NCI-H748 (cell line): ENCODE data around the gene MFAP2.

Source experiments
- DNase-seq: peaks from one replicate; lab custom pipeline; 2025; ENCODE audit not compliant: unreplicated experiment; lab: John Stamatoyannopoulos, UW

MFAP2 gene

GRCh38 chr1:17008208-17008855 lies 27.9 kb upstream of the MFAP2 start:
- DNase-seq = no peak

- no peak for DNase-seq
These were observed 26.7 kb upstream of the MFAP2 start for GRCh38 chr1:17007121-17007520.

- no peak for DNase-seq
These were observed 24.9 kb upstream of the MFAP2 start for GRCh38 chr1:17005365-17005740.

GRCh38 chr1:17004466-17005364 lies 24.3 kb upstream of the MFAP2 start:
- DNase-seq = no peak

GRCh38 chr1:17002524-17002902 lies 22.1 kb upstream of the MFAP2 start:
- DNase-seq = no peak

GRCh38 chr1:17001760-17002523 lies 21.5 kb upstream of the MFAP2 start:
- DNase-seq = no peak

GRCh38 chr1:16999863-17000262 lies 19.4 kb upstream of the MFAP2 start:
- no peak for DNase-seq

- no peak for DNase-seq
These were observed 18.2 kb upstream of the MFAP2 start for GRCh38 chr1:16998589-16998988.

- DNase-seq = no peak
These were observed 16.4 kb upstream of the MFAP2 start for GRCh38 chr1:16996845-16997244.

- no peak for DNase-seq
These were observed 13.2 kb upstream of the MFAP2 start for GRCh38 chr1:16993521-16994038.

- DNase-seq = no peak
These were observed 12.3 kb upstream of the MFAP2 start for GRCh38 chr1:16992675-16993074.

- no peak for DNase-seq
These were observed 11.7 kb upstream of the MFAP2 start for GRCh38 chr1:16992102-16992501.

GRCh38 chr1:16991571-16991970 lies 11.2 kb upstream of the MFAP2 start:
- DNase-seq = no peak

- no peak for DNase-seq
These were observed 9.4 kb upstream of the MFAP2 start for GRCh38 chr1:16989676-16990391.

GRCh38 chr1:16988210-16988609 lies 7.8 kb upstream of the MFAP2 start:
- no peak for DNase-seq

- DNase-seq = no peak
These were observed 6.5 kb upstream of the MFAP2 start for GRCh38 chr1:16986962-16987361.

- DNase-seq = no peak
These were observed 6.1 kb upstream of the MFAP2 start for GRCh38 chr1:16986560-16986959.

GRCh38 chr1:16986113-16986512 lies 5.7 kb upstream of the MFAP2 start:
- no peak for DNase-seq

- no peak for DNase-seq
These were observed 4.3 kb upstream of the MFAP2 start for GRCh38 chr1:16984717-16985116.

- DNase-seq = no peak
These were observed 3.2 kb upstream of the MFAP2 start for GRCh38 chr1:16983649-16984048.

- DNase-seq = no peak
These were observed 2.5 kb upstream of the MFAP2 start for GRCh38 chr1:16982902-16983301.
